ELR (cell line): ENCODE data around the gene SMPX.

ENCODE experiments used
- DNase-seq: peaks from one replicate; pipeline ENCODE4 v3.0.0-alpha.2; 2015; ENCODE audit warnings: low read depth

SMPX gene

DNA sequence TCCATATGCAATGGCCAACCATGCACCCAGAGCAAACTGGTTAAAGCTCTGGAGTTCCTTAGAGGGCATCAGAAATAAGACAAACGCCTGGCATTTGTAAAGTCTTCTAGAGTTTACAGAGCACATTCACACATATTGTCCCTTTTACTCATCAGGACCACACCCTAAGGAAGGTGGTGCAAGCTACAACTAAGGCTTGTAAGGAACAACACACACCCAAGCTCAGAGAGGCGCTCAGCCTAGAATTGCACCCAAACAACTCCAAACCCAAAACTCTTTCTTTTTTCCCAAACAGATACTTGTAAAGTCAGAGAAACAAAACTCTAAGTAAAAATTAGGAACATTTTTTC, 46.1 kb downstream of the SMPX start:
- no peak for DNase-seq

DNA sequence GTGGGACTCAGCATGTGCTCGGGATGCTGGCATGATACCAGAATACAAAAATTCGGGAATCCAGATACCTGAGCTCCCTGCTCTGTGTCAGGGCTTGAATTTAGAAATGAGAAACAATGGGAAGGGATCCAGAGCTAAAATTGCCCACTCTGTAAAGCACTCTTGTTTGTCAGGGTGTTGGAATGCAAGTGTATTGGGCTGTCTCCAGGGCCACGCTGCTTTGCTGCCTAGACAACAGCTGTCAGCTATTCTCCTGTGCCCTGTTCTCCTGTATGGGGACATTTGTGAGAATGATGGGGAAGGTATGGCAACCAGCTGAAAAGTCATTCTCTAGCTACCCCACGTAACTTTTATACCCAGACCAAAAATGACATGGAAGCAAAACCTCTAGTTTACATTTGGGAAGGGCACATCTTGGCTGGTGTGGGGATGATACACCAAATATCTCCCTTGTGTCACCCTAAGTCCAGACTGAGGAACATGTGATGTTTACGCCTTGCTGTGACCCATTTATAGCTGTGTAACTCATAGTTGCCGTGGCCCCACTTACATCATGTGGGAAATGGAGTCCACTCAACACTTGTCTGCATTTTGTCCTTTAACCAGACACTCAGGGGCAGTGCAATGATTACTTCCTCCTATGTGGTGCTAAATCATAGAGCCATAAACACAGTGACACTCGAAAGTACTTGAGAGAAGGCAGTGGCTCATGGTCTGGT, 46.6 kb downstream of the SMPX start:
- no peak for DNase-seq

DNA sequence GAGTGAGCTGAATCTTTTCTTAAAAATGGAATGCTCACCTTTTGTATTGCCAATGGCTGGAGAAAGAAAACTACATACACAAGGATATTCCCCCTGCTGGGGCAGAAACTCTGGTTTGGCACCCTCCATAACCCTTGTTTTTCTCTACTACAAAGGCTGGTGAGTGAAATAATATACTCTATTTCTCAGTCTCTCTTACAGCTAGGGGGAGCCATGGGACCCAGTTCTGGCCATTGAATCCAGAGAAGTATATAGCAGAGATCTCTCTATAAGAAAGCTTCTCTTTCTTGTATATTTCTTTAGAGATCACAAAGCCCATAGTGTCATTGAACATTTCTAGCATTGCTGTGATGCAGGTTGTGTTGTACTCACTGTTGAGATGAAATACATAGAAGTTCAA, 49.8 kb downstream of the SMPX start:
- no peak for DNase-seq

DNA sequence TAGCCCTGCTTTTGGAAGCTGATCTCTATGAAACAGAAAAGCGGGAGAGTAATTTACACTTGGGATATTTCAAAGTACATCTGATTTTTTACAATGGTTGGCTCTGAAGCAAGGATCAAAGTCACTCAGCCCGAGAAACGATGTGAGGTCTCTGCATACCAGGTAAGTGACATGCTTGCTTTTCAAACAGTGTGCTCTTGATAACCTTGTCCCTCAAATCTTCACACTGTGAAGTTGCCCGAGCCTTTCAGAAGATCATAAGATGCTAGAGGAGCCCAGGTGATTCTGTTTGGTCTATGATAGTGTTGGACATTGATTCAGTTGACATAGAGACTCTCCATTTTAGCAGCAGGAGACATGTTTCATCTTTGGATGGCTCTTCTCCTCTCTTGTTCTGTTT, 52.7 kb downstream of the SMPX start:
- no peak for DNase-seq

DNA sequence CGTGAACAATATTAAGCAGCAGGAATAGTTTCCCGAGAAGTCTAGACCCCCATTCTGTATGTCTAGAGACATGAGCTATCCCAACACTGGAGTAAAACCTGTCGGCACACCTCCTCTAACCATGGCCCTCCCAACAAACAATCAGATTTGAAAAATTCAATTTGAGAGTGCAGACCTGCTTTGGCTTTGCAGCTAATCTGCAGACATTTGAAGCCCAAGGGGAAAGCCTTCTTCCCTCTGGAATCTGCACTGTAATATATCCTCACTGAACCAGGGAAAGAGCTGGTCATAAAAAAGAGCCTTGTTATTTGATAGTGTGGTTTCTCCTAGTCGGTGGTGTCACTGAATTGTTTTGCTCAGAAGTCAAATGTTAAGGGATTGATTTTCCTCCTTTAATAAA, 55.2 kb downstream of the SMPX start:
- DNase-seq, result no peak

DNA sequence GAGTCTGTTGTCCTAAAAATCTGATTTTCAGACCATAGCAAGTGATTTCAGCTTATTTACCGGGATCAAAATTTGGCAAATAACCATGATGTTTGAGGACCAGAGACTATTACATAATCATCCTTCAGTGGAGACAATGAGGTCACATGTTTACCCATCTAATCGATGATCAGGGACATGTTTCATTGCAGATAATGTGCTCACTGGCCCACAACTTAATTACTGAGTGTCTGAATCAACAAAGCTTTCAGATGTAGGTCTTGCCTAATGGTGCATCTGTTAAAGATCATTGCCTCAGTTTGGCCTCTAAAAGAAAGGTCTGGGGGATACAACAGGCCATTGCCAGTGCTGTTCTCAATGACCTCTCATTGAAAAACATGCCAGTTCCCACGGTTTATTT, 56.9 kb downstream of the SMPX start:
- no peak for DNase-seq

DNA sequence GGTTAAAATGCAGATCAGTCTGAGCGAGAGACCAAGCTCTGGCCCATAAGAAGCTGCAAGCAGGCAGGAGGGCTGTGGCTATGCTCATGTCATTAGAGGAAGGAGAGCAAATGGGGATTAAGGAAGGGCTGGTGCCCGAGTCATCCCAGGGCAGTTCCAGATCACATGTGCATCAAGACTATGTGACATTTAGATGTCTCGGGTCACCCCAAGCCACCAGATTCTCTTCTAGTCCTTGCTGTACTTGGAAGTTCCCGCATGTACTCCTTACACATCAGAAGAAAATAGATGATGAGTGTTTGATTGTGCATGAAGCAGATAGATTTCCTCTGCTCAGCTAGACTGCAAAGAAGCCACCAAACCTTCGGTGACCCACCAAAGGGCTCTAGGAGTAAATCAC, 57.6 kb downstream of the SMPX start:
- no peak for DNase-seq

DNA sequence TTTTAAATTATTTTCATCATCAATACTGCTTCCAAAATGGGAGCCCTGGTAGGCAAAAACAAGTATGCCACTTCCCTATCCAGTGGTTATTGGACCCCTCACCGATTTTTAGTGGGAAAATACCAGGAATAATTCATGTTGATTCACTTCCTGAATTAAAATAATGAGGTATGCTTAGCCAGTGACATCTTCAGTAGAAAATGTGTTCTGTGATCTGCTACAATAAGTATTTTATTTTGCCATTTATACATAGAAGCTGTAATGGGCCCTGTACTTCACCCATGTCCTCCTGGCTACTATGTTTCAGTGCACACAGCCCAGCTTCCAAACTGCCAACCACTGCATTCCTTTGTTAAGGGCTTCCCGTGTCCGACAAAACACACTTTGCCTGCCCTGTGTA, 58.8 kb downstream of the SMPX start:
- peak; percentile 39 for DNase-seq

DNA sequence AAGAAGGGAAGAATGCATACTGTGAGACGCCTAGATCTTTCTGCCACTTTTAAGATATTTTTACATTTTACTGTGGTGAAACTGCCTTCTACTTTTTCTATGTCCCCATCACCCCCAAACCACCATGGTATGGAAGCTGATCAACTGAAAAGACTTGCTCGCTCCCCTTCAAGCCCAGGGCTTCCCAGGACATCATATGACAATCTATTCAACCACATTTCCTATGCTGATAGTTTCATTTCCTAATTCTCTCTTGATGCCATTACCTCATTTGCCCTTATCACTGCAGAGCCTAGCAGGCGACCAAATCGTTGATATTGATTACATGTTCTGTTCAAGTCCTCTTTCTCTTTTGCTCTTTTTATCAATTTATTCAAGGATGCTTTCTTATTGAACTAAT, 59.6 kb downstream of the SMPX start:
- no peak for DNase-seq

DNA sequence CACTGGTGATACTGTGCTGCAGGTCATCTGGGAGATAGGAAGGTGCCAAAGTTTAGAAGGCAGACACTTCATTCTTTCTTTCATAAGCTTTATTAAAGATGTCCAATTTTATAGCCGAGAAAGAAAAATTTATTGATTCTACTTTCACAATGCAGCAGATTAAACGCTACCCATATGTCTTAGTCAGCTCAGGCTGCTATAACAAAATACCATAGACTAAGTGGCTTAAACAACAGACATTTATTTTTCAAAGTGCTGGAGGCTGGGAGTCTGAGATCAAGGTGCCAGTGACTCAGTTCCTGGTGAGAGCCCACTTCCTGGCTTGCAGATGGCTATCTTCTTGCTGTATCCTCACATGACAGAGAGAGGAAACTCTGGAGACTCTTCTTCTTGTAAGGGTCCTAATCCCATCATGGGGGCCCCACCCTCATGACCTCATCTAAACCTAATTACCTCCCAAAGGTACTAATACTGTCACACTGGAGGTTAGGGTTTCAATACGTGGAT, 66.4 kb downstream of the SMPX start:
- DNase-seq, result peak; percentile 60

DNA sequence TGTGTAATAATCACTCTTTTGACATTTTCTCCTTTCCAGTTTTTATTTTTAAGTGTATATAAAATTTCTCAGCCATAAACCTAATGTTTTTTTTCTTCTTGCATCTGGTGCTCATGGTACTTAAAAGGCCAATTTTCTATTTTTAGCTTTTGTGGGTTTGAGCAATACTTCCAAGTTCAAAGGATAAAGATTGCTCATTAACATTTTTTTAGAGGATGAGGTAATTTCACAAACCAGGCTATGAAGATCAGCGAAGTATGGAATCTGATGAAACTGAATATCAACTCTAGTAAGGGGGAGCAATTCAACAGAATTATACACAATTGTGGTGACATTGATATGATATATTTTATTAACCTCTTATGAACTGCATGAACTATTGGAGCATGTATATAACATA, 74.0 kb downstream of the SMPX start:
- no peak for DNase-seq

DNA sequence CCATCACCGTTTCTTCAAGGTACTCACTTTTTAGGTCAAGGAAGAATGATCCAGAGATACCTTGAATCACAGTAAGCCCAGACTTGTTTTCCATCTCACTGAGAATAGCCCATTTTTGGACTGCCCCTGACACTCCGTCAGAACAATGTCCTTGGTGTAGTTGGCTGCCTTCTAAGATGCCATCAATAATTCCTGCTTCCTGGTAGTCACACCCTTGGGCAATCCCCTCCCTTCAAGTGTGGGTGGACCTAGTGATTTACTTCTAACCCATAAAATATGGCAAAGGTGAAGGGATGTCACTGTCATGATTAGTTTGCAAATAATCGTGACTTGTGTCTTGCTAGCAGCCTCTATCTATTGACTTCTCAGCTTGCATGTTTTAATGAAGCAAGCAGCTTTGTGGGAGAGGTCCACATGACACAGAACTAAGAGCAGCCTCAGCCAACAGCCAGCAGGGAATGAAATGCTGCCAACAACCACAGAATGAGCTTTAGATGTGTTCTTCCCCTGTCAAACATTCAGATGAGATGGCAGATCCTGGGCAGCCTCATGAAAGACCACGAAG, 79.8 kb downstream of the SMPX start:
- no peak for DNase-seq

DNA sequence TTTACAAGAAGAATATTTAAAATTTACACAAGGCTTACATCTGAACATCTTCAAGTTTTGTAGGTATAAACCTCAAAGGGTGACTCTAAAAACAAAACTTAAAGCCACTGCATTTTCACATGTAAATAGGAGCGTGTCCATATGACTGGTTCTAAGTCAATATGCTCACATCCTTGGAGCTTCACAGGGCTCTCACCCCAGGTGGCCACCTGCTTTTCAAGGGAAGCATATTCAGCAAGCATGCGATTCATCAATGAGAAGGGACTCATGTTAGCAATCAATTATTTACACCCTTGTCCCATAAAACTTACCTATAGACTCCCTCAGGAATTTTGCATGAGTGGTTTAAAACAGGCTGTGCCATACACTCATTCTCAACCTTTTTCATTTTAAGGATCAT, 82.0 kb downstream of the SMPX start:
- no peak for DNase-seq

DNA sequence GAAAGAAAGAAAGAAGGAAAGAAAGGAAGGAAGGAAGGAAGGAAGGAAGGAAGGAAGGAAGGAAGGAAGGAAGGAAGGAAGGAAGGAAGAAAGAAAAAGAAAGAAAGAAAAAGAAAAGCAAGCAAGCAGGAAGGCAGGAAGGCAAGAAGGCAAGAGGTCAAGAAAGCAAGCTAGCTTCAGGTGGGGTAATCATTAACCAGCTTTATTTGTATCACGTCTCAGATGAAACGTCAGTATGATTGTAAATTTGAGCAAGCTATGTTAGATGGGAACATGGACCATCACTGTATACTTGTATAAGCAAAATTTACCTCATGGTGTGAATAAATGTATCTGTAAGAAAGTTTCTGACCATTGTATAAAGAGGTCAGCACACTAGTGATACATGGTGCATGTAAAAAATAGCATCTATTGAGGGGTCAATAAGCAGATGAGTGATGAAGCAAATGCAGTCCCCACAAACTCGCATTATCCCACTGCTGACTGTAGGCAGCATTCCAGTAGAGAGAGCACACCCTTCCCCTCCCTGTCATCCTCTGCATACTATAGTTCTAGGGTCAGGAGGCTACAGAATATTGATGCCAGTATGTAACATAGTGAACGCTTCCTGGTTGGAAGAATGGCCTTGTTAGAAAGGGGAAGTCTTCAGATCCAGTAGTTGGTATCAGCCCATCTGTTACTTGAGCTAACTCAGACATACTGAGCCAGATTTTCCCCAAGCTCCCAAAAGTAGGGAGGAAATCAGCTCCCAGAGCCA, 83.3 kb downstream of the SMPX start:
- DNase-seq, result no peak

DNA sequence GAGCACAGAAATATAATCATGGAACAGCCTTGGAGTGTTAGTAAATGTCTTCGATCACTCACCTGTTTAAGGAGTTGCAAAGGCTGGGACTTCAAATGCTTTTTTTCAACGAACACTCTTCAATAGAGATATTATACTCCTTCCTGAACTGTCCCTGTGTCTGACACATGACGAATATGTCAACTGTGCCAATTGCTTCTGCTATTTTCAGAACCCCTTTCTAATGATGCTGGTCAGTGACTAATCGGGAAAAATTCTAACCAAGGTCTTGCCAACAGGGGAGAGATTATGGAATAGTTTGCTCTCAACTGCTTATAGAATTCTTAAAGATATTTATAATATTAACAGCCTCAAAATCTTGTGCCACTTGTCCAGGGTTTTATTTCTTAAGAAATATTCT, 91.2 kb downstream of the SMPX start:
- peak; percentile 6 for DNase-seq

DNA sequence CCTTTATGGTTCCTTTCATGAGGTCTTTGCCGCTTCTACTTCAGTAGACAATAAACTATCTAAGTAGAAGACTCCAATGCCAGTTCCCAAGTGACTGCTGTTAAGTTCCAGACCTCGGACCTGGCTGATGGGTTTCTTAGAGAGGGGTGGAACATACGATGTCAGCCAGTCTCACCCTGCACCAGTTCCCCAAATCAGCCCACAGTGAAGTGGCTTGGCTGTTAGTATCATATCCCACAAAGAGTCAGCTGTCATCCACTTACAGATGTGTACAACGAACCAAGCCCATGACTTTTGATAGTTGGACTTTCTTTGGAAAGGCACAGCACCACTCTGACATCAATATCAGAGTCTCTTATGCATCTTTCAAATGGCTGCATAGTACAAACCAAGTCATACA, 91.7 kb downstream of the SMPX start:
- no peak for DNase-seq

DNA sequence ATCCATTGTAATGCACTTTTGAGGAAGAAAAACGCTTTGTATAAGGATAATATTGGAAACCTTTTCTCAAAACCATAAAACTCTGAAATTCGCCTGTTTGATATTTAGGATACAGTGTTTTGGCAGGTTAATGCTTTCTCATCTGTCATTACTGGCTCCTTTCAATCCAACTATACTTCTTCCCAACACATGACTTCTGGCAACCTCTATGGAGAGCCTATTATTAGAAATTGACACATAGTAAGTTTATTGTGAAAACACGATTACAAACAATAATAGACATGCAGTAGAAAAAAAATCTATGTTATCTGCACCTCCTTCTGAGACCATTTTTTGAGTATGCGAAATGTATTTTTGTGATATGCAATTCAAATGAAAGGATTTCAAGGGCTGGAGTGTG, 95.2 kb downstream of the SMPX start:
- no peak for DNase-seq

DNA sequence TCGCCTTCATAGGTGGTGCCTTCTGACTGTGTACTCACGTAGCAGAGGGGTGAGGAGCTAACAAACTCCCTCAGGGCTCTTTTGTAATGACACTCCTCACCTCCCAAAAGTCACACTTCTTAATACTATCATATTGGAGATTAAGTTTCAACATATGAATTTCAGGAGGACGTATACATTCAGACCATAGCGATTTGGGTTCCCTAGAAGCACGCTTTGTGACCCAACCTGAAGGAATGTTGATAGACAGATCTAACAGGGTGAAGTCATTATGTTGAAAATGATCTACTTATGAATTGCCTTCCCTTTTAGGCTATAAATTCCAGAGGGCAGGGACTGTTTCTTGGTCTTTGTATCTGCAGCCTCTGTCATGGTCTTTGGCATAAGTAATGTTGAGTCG, 96.6 kb downstream of the SMPX start:
- DNase-seq, result no peak

DNA sequence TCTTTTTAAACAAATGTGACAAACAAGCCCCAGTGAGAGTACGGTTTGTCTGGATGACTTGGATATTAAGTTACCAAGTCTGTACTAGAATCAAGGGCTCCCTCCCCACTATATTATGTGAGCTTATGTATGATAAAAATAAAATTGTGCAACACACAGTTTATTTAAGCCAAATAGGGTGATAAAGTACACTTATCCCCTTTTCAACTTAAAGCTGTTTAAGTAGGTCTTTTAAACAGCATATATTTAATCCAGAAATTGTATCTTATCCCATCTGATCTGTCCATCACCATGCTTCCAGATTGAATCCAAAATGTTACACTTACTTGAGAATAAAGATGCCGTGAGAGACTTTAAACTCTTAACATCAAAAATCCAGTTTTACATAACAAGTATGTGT, 97.8 kb downstream of the SMPX start:
- no peak for DNase-seq

DNA sequence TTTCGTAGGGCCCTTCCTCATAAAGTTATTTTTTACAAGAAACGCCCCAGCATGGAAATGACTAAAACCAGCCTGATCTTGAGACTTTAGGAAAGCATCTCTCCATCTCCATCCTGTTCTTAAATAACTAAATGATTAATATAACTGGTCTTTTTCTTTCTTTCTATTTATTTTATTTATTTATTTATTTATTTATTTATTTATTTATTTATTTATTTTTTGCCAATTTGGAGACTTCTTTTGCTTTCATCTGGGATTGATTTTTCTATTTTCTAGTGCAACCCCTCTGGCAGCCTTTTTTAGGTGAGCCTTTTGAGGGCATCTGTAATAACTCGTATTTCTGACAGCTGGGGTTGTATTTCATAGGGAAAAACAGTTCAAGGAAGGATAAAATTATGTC, 98.6 kb downstream of the SMPX start:
- no peak for DNase-seq

DNA sequence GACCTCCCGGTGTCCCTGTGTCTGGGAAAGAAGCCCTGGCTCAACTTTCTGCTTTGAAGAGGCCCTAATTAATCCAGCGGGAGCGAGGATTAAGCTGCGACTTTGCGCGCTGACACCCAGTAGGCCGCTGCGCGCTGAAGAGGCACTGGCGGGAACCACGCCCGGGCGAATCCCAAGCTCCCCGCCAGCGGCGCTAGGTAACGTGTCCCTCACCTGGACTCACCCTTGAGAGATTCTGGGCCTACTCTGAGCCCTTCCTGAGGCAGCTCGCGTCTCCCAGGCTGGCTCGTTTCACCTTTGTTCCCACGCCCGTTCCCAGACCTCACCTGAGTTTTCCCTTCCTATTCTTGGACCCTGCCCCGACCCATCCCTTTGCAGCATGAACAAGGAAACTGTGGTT, 99.2 kb downstream of the SMPX start:
- DNase-seq, result no peak

DNA sequence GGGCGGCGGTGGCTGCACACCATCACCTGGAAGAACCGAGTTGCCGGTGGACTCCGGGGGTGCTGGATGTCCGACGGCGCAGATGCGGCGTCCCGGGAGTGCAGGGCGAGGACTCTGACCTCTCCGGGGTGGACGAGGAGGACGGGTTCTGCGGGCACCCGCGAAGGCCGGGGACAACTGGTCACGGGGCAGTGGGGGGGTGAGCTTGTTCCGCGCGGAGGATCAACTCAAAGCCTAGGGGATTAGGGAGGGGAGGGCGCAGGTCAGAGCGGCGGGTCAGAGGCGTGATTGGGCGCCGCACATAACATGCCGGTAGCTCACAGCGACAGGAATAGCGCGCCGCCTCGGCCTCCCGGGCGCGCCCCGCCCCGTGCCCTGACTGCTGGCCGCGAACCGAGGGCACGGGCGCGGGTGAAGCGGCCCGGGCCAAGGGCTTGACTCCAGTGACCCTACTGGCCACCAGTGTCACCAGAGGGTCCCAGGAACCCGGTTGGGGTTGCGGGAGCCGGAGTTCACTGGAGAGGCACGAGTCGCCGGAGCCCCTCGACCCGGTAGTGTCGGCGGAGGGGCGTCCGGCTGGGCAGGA, 99.7 kb downstream of the SMPX start, which contains the start of gene KLHL34:
Gene KLHL34, minus strand, starts transcription at position 179 of the 586 bp plus-strand sequence. CDS start 542 bp downstream, outside the sequence.
- DNase-seq, result no peak
